Anterior cingulate cortex (tissue), 58 donors: ENCODE measurements around the gene ABCG8.

Source experiments
- DNase-seq, 58 donors: peaks; one replicate each; lab custom pipeline; 2025; lab: John Stamatoyannopoulos, UW

Gene ABCG8

GRCh38 chr2:43825841-43826240 lies 12.9 kb upstream of the ABCG8 start:
- DNase-seq: no peak

DNA sequence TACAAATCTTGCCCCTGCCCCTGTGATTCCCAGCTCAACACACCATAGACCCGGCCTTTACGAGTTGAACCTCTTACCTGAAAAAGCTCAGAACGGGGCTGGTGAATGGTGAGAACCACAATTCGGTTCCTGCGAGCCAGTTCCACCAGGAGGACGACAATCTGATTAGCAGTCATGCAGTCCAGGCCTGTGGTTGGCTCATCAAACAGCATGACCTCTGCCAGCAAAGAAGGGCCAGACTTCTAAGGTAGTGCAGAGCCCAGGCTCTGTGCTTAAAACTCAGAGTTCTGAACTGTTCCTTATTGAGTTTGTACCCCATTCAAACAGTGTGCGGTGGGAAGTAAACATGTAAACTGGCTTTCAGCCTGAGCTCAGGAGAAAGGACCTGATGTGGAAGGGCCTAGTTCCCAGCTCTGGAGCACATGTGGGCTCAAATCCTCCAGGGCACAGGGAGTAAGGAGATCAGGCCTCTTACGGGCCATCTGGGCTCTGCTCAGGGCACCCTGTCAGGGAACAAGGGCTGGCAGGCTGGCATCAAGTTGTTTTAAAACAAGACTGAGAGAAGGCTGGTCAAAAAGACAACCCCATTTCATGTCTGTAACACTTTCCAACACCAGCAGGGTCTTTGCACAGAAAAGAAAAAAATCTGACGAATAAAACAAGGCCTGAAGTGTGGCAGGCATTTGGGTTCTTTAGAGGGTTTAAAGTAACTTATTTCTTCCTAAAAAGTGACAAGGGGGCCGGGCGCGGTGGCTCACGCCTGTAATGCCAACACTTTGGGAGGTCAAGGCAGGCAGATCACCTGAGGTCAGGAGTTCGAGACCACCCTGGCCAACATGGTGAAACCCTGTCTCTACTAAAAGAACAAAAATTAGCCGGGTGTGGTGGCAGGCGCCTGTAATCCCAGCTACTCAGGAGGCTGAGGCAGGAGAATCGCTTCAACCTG lies 12.2 kb upstream of the ABCG8 start:
- DNase-seq: no peak

- peak in 6 of 58 donors; percentile 5 to 66 (median 29) for DNase-seq
Measured at GRCh38 chr2:43831543-43832294, 7.1 kb upstream of the ABCG8 start.

DNA sequence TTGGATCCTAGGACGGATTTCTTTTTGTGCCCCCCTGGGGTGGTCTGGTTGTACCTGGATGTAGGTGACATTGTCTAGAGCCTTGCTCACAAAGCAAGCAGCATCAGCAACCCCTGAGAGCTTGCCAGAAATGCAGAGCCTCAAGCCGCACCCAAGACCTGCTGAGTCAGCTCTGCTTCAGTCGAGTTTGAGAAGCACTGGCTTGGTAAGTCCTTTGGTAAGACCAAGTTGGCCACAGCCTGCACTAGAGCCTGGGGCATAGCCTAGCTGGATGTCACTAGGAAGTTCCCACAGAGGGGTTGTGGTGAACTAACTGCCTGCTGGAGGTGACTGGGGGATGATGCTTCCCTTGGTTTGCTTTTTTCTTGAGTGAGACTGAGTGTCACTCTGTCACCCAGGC lies 6.3 kb upstream of the ABCG8 start:
- DNase-seq: no peak

DNA sequence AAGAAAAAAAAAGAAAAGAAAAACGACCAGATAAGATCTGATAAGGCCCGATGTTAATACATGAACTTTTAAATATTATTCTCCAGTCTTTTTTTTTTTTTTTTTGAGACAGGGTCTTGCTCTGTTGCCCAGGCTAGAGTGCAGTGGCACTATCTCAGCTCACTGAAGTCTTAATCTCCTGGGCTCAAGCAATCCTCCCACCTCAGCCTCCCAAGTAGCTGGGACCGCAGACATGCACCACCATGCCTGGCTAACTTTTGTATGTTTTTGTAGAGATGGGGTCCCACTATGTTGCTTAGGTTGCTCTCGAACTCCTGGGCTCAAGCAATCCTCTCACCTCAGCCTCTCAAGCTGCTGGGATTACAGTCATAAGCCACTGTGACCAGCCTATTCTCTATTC lies 1.7 kb upstream of the ABCG8 start:
- DNase-seq: no peak

GRCh38 chr2:43837831-43838559 lies 776 bp upstream of the ABCG8 start:
- DNase-seq: no peak

- DNase-seq: no peak
Measured at GRCh38 chr2:43839776-43840564, 1.2 kb downstream of the ABCG8 start.

DNA sequence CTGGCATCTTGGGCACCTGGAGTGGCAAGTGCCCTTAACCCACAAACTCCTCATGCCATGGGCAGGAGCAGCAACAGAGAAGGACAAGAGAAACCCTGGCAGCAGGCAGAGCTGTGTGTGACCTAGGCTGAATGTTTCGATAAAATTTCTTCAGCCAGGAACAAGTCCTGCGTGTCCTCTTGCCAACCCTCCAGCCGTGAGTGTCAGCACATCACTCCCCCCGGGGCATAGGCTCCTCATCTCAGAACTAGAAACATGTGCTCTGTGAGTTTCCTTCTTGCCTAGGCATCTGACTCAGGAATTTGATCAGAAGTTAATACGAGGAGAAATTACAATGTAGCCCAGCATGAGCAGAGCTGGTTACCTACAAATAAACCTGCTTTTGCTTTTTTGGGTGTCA lies 2.2 kb downstream of the ABCG8 start:
- DNase-seq: no peak

DNA sequence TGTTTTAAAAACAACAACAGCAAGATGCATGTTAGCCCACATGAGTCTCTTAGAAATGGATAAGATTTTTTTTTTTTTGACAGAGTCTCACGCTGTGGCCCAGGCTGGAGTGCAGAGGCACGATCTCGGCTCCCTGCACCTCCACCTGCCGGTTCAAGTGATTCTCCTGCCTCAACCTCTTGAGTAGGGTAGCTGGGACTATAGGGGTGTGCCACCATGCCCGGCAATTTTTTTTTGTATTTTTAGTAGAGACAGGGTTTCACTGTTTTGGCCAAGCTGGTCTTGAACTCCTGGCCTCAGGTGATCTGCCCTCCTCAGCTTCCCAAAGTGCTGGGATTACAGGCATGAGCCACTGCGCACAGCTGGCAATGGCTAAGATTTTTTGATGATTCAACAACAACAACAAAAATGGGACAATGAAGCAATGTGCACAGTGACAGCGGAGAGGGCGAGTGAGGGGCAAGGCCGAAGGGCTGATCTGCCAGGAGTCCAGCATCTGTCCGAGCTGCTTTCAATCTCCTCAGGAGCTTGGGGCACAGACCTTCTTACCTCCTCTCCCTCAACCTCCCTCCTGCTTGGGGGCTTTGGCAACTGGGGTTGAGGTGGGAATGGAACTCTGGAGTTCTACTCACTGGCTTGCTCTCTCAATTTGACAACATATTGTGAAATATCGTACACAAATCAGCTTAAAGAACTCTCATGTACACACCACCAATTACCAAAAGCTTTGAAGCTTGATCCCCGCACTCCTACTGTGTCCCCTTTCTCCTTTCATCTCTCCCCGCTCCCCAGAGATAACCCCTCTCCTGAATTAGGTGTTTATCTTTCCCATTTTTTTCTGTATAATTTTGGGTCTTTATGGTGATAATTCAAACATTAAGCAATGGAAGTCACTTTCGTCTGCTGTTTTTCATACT lies 3.4 kb downstream of the ABCG8 start:
- DNase-seq: no peak

- DNase-seq: no peak
Measured at GRCh38 chr2:43842866-43843226, 4.1 kb downstream of the ABCG8 start.

- DNase-seq: no peak
Measured at GRCh38 chr2:43845181-43845580, 6.4 kb downstream of the ABCG8 start.

GRCh38 chr2:43846140-43846793 lies 7.5 kb downstream of the ABCG8 start:
- no peak for DNase-seq

DNA sequence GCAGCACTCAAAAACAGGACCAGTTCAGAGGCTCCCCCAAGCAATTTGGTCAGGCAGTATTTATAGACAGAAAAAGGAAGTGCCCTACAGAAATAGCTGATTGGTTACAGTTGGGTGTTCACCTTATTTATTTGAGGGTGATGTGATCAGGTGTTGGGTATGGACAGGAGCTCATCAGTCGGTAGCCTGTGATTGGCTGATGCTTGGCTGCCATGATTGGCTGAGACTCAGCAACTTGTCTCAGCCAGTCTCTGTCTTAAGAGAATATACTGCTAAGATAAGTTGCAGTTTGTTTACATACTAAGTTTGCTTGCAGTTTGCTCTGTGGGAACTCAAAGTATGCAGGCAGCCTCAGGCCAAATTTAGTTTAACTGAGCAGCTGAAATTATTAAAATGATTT lies 9.4 kb downstream of the ABCG8 start:
- no peak for DNase-seq

DNA sequence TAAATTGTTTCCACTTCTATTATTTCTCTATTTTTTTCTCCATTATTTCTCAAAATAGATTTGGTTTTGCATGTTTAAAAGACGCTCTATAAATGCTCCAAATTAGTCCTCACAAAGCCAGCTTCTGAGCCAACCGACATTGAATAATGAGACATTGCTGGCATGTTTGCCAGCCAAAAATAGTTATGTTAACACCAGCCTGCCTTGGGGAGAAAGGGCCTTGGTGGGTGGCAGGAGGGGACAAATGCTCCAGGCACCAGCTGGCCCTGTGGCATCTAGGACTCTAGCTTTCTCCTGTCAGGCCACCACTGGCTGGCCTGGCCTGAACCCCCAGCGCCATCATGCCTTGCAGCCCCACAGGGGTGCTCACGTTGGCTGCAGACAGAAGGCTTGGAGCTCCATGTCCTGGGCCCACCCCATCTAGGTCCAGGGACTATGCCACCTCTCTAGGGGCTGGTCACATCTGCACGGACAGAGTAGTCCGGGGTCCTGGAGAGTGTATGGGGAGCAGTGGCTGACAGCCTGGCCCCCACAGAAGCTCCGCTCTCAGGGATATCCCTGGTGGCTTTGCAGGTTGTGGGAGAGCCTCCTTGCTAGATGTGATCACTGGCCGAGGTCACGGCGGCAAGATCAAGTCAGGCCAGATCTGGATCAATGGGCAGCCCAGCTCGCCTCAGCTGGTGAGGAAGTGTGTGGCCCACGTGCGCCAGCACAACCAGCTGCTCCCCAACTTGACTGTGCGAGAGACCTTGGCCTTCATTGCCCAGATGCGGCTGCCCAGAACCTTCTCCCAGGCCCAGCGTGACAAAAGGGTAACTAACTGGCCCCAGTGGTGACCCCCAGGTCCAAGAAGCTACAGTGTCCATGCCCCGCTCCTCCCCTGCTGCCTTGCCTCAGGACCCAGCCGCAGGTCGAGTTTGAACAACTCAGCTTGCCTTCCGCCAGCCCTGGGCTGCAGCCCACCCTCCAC lies 12.5 kb downstream of the ABCG8 start:
- peak in 1 of 58 donors; percentile 11 for DNase-seq

GRCh38 chr2:43852196-43852730 lies 13.5 kb downstream of the ABCG8 start:
- DNase-seq: no peak

DNA sequence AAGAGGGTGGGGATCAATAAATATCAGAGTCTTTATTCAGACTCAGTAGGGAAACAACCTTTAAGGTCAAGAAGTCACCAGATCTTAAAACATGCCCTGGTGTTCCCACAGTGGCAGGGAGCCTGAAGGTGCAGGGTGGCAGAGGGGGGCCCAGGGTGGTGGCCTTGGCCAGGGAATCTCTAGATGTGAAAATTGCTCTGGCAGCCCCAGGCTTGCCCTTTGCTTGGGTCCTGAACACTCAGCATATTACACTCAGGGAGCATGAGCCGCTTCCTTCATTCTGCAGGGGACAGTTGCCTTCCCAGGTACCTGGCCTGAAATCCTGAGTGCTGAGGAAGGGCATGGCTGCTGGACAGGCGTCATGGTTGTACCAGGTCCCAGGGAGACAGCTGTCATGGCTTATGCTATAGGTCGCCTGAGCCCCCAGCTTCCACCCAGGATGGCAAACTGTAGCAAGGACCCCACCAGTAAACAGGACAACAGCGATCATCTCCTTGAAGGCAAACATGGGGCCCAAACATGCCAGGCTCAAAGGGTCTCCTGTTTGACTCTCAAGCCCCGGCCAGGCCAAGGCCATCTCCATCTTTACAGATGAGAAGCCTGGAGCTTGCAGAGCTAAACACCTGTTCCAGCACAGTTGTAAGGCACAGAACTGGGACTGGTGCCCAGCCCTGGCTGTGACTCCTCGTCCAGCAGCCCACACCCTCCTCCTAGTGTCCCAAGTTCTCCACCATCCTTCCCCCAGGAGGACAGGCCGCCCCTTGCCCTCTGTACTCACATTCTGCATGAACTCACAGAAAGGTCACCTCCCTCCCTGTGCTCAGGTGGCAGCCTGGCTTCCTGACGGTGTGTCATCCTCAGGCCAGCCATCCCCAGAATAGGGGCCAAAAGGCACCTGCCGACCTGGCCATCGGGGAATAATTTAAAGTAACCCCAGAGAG lies 14.6 kb downstream of the ABCG8 start:
- no peak for DNase-seq
